WTC11 (cell line): ENCODE results near the gene INPP4B. TPM values are rescaled to one million over a fixed set of nuclear protein-coding genes. Genes with fewer than 3 reads are reported as not detected.

Experiments used
- ATAC-seq: fragments of 200-7000 bp; cut with Tn5 transposase; 2 replicates; pipeline ENCODE4 v1.10.0; 2021; ENCODE audit warnings: mild to moderate bottlenecking, moderate library complexity
- CTCF ChIA-PET: fragments of 300-600 bp; sonication (Branson Sonifier 250); formaldehyde crosslinking; loops from one replicate; lab custom pipeline; 2021; ENCODE audit warnings: antibody characterized with exemption; lab: Charles Lee
- POLR2A ChIA-PET: fragments of 350-600 bp; sonication (Branson Sonifier 250); formaldehyde crosslinking; loops from one replicate; lab custom pipeline; 2021; ENCODE audit warnings: antibody characterized with exemption; lab: Charles Lee
- DNase-seq: peaks from one replicate; pipeline ENCODE4 v3.0.0; 2021; ENCODE audit warnings: low spot score
- H3K27ac Mint-ChIP-seq: 2 replicates; pipeline ENCODE4 v1.8.0; 2021; ENCODE audit warnings: mixed read lengths
- H3K27me3 Mint-ChIP-seq: 2 replicates; pipeline ENCODE4 v1.8.0; 2021; ENCODE audit warnings: low read depth, mild to moderate bottlenecking, moderate library complexity, mixed read lengths
- H3K36me3 Mint-ChIP-seq: 2 replicates; pipeline ENCODE4 v1.8.0; 2021; ENCODE audit warnings: mixed read lengths
- H3K4me1 Mint-ChIP-seq: 2 replicates; pipeline ENCODE4 v1.8.0; 2022; ENCODE audit warnings: mixed read lengths
- H3K4me3 Mint-ChIP-seq: 2 replicates; pipeline ENCODE4 v1.8.0; 2021; ENCODE audit warnings: mild to moderate bottlenecking, moderate library complexity, mixed read lengths
- H3K9me3 Mint-ChIP-seq: 2 replicates; pipeline ENCODE4 v1.8.0; 2021; ENCODE audit warnings: mixed read lengths
- AFF4 ChIP-seq: sonication (generic); formaldehyde crosslinking; IDR thresholded peaks from 2 replicates; pipeline ENCODE4 v1.8.1; 2023; ENCODE audit warnings: mild to moderate bottlenecking, missing genetic modification reagents, borderline replicate concordance
- ATF6 ChIP-seq: sonication (generic); formaldehyde crosslinking; IDR thresholded peaks from 2 replicates; pipeline ENCODE4 v1.8.1; 2023; ENCODE audit warnings: mild to moderate bottlenecking, missing genetic modification reagents
- CTCF ChIP-seq: fragments of 200-600 bp; IDR thresholded peaks from 2 replicates; pipeline ENCODE4 v1.8.0; 2022; ENCODE audit warnings: antibody characterized with exemption
- E2F1 ChIP-seq: sonication (generic); formaldehyde crosslinking; IDR thresholded peaks from 2 replicates; pipeline ENCODE4 v1.8.0; 2022; ENCODE audit warnings: mild to moderate bottlenecking, missing genetic modification reagents
- E2F5 ChIP-seq: sonication (generic); formaldehyde crosslinking; IDR thresholded peaks from 2 replicates; pipeline ENCODE4 v1.8.1; 2022; ENCODE audit warnings: mild to moderate bottlenecking, moderate library complexity, missing genetic modification reagents
- ESRRA ChIP-seq: sonication (generic); formaldehyde crosslinking; IDR thresholded peaks from 2 replicates; pipeline ENCODE4 v1.8.1; 2022; ENCODE audit warnings: mild to moderate bottlenecking, missing genetic modification reagents, borderline replicate concordance
- FOXP4 ChIP-seq: sonication (generic); formaldehyde crosslinking; IDR thresholded peaks from 2 replicates; pipeline ENCODE4 v1.8.0; 2022; ENCODE audit warnings: mild to moderate bottlenecking, missing genetic modification reagents
- GRHL2 ChIP-seq: fragments of 250-450 bp; sonication (Bioruptor Pico); IDR thresholded peaks from 2 replicates; pipeline ENCODE4 v1.8.0; 2022; ENCODE audit warnings: mild to moderate bottlenecking, moderate library complexity; ENCODE audit not compliant: insufficient replicate concordance, severe bottlenecking
- GTF2I ChIP-seq: fragments of 250-450 bp; sonication (Bioruptor Pico); conservative IDR thresholded peaks from 2 replicates; pipeline ENCODE4 v1.4.0; 2021; ENCODE audit warnings: mild to moderate bottlenecking
- IRF1 ChIP-seq: sonication (generic); formaldehyde crosslinking; IDR thresholded peaks from 2 replicates; pipeline ENCODE4 v1.8.0; 2023; ENCODE audit warnings: missing genetic modification reagents
- MAX ChIP-seq: sonication (generic); formaldehyde crosslinking; IDR thresholded peaks from 2 replicates; pipeline ENCODE4 v1.8.0; 2022; ENCODE audit warnings: mild to moderate bottlenecking, missing genetic modification reagents
- MXD4 ChIP-seq: fragments of 250-450 bp; sonication (Bioruptor Pico); IDR thresholded peaks from 2 replicates; pipeline ENCODE4 v1.8.0; 2021; ENCODE audit warnings: mild to moderate bottlenecking, moderate library complexity, borderline replicate concordance
- NFE2L1 ChIP-seq: sonication (generic); formaldehyde crosslinking; IDR thresholded peaks from 2 replicates; pipeline ENCODE4 v1.8.1; 2023; ENCODE audit warnings: missing genetic modification reagents
- OVOL2 ChIP-seq: fragments of 250-450 bp; sonication (Bioruptor Pico); IDR thresholded peaks from 2 replicates; pipeline ENCODE4 v1.9.0; 2021; ENCODE audit warnings: mild to moderate bottlenecking, borderline replicate concordance
- PRDM15 ChIP-seq: sonication (generic); formaldehyde crosslinking; IDR thresholded peaks from 2 replicates; pipeline ENCODE4 v1.8.0; 2022; ENCODE audit warnings: missing genetic modification reagents
- SMAD3 ChIP-seq: sonication (generic); formaldehyde crosslinking; IDR thresholded peaks from 2 replicates; pipeline ENCODE4 v1.8.0; 2022; ENCODE audit warnings: missing genetic modification reagents, mild to moderate bottlenecking, borderline replicate concordance
- ZMAT4 ChIP-seq: fragments of 250-450 bp; sonication (Bioruptor Pico); IDR thresholded peaks from 2 replicates; pipeline ENCODE4 v1.9.0; 2021; ENCODE audit warnings: mild to moderate bottlenecking
- ZNF219 ChIP-seq: sonication (generic); formaldehyde crosslinking; IDR thresholded peaks from 2 replicates; pipeline ENCODE4 v1.8.0; 2023; ENCODE audit warnings: missing genetic modification reagents, mild to moderate bottlenecking, borderline replicate concordance
- ZNF232 ChIP-seq: sonication (generic); formaldehyde crosslinking; IDR thresholded peaks from 2 replicates; pipeline ENCODE4 v1.8.0; 2022; ENCODE audit warnings: mild to moderate bottlenecking, missing genetic modification reagents
- ZNF423 ChIP-seq: fragments of 250-450 bp; sonication (Bioruptor Pico); IDR thresholded peaks from 2 replicates; pipeline ENCODE4 v2.1.2; 2022; ENCODE audit warnings: mild to moderate bottlenecking, moderate library complexity
- total RNA-seq: library from RNA; stranded (reverse); gene quantifications from 3 replicates; pipeline ENCODE4 v1.2.3, GENCODE V29; 2021

Gene INPP4B
- total RNA-seq, 1 experiment from 2014 or later: 0.92 TPM

- TF ChIP-seq ZNF219 (CRISPR knock-in tag): no peak
- TF ChIP-seq SMAD3 (CRISPR knock-in tag): no peak
- TF ChIP-seq ZMAT4 (CRISPR knock-in tag): no peak
- TF ChIP-seq MXD4: no peak
- no peak for TF ChIP-seq ESRRA
- no peak for TF ChIP-seq MAX (CRISPR knock-in tag)
- TF ChIP-seq CTCF: no peak
- no peak for TF ChIP-seq OVOL2 (CRISPR knock-in tag)
- TF ChIP-seq, all 79 proteins: peak for 0
These were observed 736.0 kb downstream of the INPP4B start (continued) for GRCh38 chr4:142110136-142110535.

- H3K9me3 Mint-ChIP-seq: no peaks in the 10 kb centered on the region
- no peaks in the 10 kb centered on the region for H3K27me3 Mint-ChIP-seq
- H3K36me3 Mint-ChIP-seq: no peaks in the 10 kb centered on the region
- POLR2A ChIA-PET: no interaction called here
- no peak for ATAC-seq
- no peak overlapping the region for H3K27ac Mint-ChIP-seq
- no peaks in the 10 kb centered on the region for H3K4me1 Mint-ChIP-seq
- CTCF ChIA-PET: no interaction called here
- no peak overlapping the region for H3K4me3 Mint-ChIP-seq
- DNase-seq: no peak
- no peak for TF ChIP-seq IRF1 (CRISPR knock-in tag)
- TF ChIP-seq ATF6 (CRISPR knock-in tag): no peak
- TF ChIP-seq FOXP4 (CRISPR knock-in tag): no peak
- TF ChIP-seq AFF4: no peak
- TF ChIP-seq NFE2L1: no peak
- no peak for TF ChIP-seq ZNF423
- no peak for TF ChIP-seq ZNF232 (CRISPR knock-in tag)
- no peak for TF ChIP-seq GTF2I (CRISPR knock-in tag)
- TF ChIP-seq GRHL2 (CRISPR knock-in tag): no peak
- TF ChIP-seq PRDM15 (CRISPR knock-in tag): no peak
- no peak for TF ChIP-seq E2F1 (CRISPR knock-in tag)
- no peak for TF ChIP-seq E2F5 (CRISPR knock-in tag)
These were observed 742.1 kb downstream of the INPP4B start for GRCh38 chr4:142104041-142104440.
